Measurements from ENCODE around the gene NTF3. TPM values are rescaled to one million over a fixed set of nuclear protein-coding genes. Genes with fewer than 3 reads are reported as not detected.

Gene NTF3
- total RNA-seq, 6 donors from 2014 or later: 0.46 to 0.71 (median 0.54) TPM; not detected in 3

GRCh38 chr12:5399266-5399665 lies 32.6 kb upstream of the NTF3 start:
- Histone ChIP-seq H3K4me1 (peaks cover 0 to 6% (median 5%) of the 10 kb centered on the region in 4 donors), H3K36me3 (no peaks in the 10 kb centered on the region), H3K27ac (no peak overlapping the region), H3K9me3 (no peaks in the 10 kb centered on the region), H3K27me3 (no peaks in the 10 kb centered on the region), H3K4me3 (no peak overlapping the region)
- DNase-seq (no peak), ATAC-seq (ENCODE audit: low FRiP score in 2 of 2) (no peak)
- WGBS, 2 donors: 83 to 91% methylated on average over 2 of the region's 2 CpGs
- no peak for TF ChIP-seq CTCF (IDR thresholded peaks at IDR 0.05)
- TF ChIP-seq EP300 (IDR thresholded peaks at IDR 0.05): no peak

GRCh38 chr12:5402009-5402935 lies 29.6 kb upstream of the NTF3 start:
- Histone ChIP-seq H3K4me1 (no peaks in the 10 kb centered on the region), H3K36me3 (no peaks in the 10 kb centered on the region), H3K4me3 (no peak overlapping the region), H3K27me3 (no peaks in the 10 kb centered on the region), H3K27ac (no peak overlapping the region), H3K9me3 (no peaks in the 10 kb centered on the region)
- TF ChIP-seq CTCF (IDR thresholded peaks at IDR 0.05) (no peak), POLR2A (IDR thresholded peaks at IDR 0.05) (no peak), POLR2AphosphoS5 (IDR thresholded peaks at IDR 0.05) (no peak), EP300 (IDR thresholded peaks at IDR 0.05) (no peak)
- no peak for ATAC-seq (ENCODE audit: low FRiP score in 2 of 2)
- DNase-seq: peak in 1 of 2 donors; percentile 11
- 40 to 43% methylated on average over 8 of the region's 8 CpGs for WGBS, 2 donors

- DNase-seq (no peak), ATAC-seq (ENCODE audit: low FRiP score in 2 of 2) (no peak)
- Histone ChIP-seq H3K4me3 (no peak overlapping the region), H3K4me1 (no peaks in the 10 kb centered on the region), H3K27me3 (no peaks in the 10 kb centered on the region), H3K9me3 (no peaks in the 10 kb centered on the region), H3K36me3 (no peaks in the 10 kb centered on the region), H3K27ac (no peak overlapping the region)
- WGBS, 2 donors: 72 to 81% methylated on average over 3 of the region's 3 CpGs
- TF ChIP-seq EP300 (IDR thresholded peaks at IDR 0.05) (no peak), CTCF (IDR thresholded peaks at IDR 0.05) (no peak), POLR2A (IDR thresholded peaks at IDR 0.05) (no peak), POLR2AphosphoS5 (IDR thresholded peaks at IDR 0.05) (no peak)
Observed at GRCh38 chr12:5403411-5403810, 28.5 kb upstream of the NTF3 start.

GRCh38 chr12:5407034-5407856 lies 24.7 kb upstream of the NTF3 start:
- DNase-seq: no peak

More at GRCh38 chr12:5407034-5407856, 24.7 kb upstream of the NTF3 start:
- H3K4me1 ChIP-seq: no peaks in the 10 kb centered on the region
- H3K36me3 ChIP-seq: no peaks in the 10 kb centered on the region
- H3K9me3 ChIP-seq: peaks cover 0 to 8% (median 0%) of the 10 kb centered on the region in 4 donors
- TF ChIP-seq POLR2A (IDR thresholded peaks at IDR 0.05) (no peak), CTCF (IDR thresholded peaks at IDR 0.05) (no peak), POLR2AphosphoS5 (IDR thresholded peaks at IDR 0.05) (no peak), EP300 (IDR thresholded peaks at IDR 0.05) (no peak)
- no peak for ATAC-seq (ENCODE audit: low FRiP score in 2 of 2)
- no peak overlapping the region for H3K4me3 ChIP-seq
- no peaks in the 10 kb centered on the region for H3K27me3 ChIP-seq
- H3K27ac ChIP-seq: no peak overlapping the region
- whole genome bisulfite sequencing, 2 donors: 68 to 69% methylated on average over 6 of the region's 6 CpGs

All from upper lobe of left lung (tissue), 6 donors.